Prostate gland (tissue), 2 donors: Measurements from ENCODE around the gene KRTAP4-9. TPM values are rescaled to one million over a fixed set of nuclear protein-coding genes. Genes with fewer than 3 reads are reported as not detected.

ENCODE experiments used
- DNase-seq: peaks from one replicate; pipeline ENCODE4 v3.0.0-alpha.2; 2019; ENCODE audit warnings: low spot score
- H3K27ac ChIP-seq, 2 donors: fragments of 200-600 bp; sonication (generic); 2 replicates each; pipeline ENCODE4 v1.5.1; 2017 to 2019
- H3K27me3 ChIP-seq: fragments of 200-600 bp; sonication (generic); replicated peaks from 2 replicates; pipeline ENCODE4 v1.5.1; 2019; ENCODE audit not compliant: insufficient read depth
- H3K36me3 ChIP-seq, 2 donors: fragments of 200-600 bp; sonication (generic); 1 replicate in 1 of 2; 2 replicates in 1 of 2; pipeline versions ENCODE4 v1.5.1 to v1.8.1; 2017 to 2019
- H3K4me1 ChIP-seq: fragments of 200-600 bp; sonication (generic); replicated peaks from 2 replicates; pipeline ENCODE4 v1.5.1; 2019
- H3K4me3 ChIP-seq, 2 donors: fragments of 200-600 bp; sonication (generic); 2 replicates each; pipeline ENCODE4 v1.5.1; 2017 to 2019
- H3K9me3 ChIP-seq: fragments of 200-600 bp; sonication (generic); 2 replicates; pipeline ENCODE4 v1.5.1; 2017
- POLR2A ChIP-seq: fragments of 450-650 bp; IDR thresholded peaks from one replicate; pipeline ENCODE4 v1.6.1; 2016; ENCODE audit warnings: antibody characterized with exemption, mild to moderate bottlenecking
- POLR2AphosphoS5 ChIP-seq: sonication (generic); formaldehyde crosslinking; IDR thresholded peaks from one replicate; pipeline ENCODE4 v1.6.1; 2017; ENCODE audit warnings: antibody characterized with exemption
- WGBS: methylation state at CpG from one replicate; pipeline ENCODE4 v1.1.5; 2018; 5-methylcytosine and 5-hydroxymethylcytosine counted together
- intact Hi-C: fragments of 100-400 bp; cut with DNase I; formaldehyde crosslinking; loops from one replicate; pipeline ENCODE4 v1.14.2; 2022
- total RNA-seq, 2 donors: library from RNA; depleted of rRNA; stranded (reverse); fragments of >200 nt; gene quantifications; one replicate each; pipeline ENCODE4 v1.1.0, GENCODE V29; 2016
- TF ChIP-seq, protein P1 (sequence below), 4 experiments: fragments of 200-600 bp in 2 of 4; fragments of 450-650 bp in 2 of 4; sonication (generic) in 2 of 4; IDR thresholded peaks; 1 replicate in 3 of 4; 2 replicates in 1 of 4; pipeline ENCODE4 v1.5.1; 2016 to 2019; ENCODE audit warnings: antibody characterized with exemption in 4 of 4, mild to moderate bottlenecking in 2 of 4, moderate library complexity in 2 of 4

The KRTAP4-9 gene
- total RNA-seq, 2 donors from 2014 or later, result not detected

DNA sequence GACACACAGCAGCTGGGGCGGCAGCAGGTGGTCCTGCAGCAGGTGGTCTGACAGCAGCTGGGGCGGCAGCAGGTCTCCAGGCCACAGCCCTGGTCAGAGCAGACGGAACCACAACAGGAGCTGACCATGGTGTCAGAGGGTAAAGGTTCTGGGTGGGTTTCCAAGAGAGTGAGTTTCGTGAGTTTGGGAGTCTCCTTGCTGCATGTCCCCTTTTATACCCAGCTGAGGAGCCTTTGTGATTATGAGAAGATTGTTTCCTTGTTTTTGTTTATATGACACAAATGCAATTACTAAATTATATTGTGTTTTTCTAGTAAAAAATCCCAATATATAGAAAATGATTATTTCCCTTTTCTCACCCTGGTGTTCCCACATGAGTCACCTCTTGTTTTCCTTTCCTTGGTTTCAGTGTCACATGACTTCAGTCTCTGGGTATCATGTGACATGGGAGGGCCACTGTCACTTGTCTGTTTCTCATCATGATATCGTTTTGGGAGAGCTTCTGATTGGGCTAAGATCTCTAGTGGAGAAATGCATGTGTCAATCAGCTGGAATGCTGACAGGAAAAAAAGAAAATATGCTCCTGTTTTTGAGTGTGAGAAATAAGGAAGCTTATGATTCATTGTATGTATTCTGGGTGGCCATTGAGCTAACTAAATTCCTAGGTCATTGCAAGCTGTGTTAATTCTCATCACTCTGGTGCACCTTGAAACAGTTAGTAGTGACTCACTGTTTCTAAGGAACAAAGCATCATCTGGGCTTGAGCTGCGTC, 35.4 kb downstream of the KRTAP4-9 start, which contains the start of gene KRTAP4-6:
Gene KRTAP4-6, minus strand, starts transcription at position 185 of the 772 bp plus-strand sequence. Its CDS starts 57 bp downstream, at position 128.
- no peak within 1 kb of the TSS for H3K4me3 ChIP-seq
- no peak within 1 kb of the TSS for H3K27ac ChIP-seq
- WGBS, result 89% methylated on average over 6 of the region's 6 CpGs
- TF ChIP-seq POLR2AphosphoS5 (no peak), POLR2A (no peak)
- TF ChIP-seq, protein P1, sequence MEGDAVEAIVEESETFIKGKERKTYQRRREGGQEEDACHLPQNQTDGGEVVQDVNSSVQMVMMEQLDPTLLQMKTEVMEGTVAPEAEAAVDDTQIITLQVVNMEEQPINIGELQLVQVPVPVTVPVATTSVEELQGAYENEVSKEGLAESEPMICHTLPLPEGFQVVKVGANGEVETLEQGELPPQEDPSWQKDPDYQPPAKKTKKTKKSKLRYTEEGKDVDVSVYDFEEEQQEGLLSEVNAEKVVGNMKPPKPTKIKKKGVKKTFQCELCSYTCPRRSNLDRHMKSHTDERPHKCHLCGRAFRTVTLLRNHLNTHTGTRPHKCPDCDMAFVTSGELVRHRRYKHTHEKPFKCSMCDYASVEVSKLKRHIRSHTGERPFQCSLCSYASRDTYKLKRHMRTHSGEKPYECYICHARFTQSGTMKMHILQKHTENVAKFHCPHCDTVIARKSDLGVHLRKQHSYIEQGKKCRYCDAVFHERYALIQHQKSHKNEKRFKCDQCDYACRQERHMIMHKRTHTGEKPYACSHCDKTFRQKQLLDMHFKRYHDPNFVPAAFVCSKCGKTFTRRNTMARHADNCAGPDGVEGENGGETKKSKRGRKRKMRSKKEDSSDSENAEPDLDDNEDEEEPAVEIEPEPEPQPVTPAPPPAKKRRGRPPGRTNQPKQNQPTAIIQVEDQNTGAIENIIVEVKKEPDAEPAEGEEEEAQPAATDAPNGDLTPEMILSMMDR (IDR thresholded peaks at IDR 0.05), result no peak
- no peaks in the 10 kb centered on the region for H3K27me3 ChIP-seq
- H3K36me3 ChIP-seq, result no peaks in the 10 kb centered on the region
- intact Hi-C loops, result no loop called here
- H3K4me1 ChIP-seq, result no peaks in the 10 kb centered on the region
- no peaks in the 10 kb centered on the region for H3K9me3 ChIP-seq
- no peak for DNase-seq

DNA sequence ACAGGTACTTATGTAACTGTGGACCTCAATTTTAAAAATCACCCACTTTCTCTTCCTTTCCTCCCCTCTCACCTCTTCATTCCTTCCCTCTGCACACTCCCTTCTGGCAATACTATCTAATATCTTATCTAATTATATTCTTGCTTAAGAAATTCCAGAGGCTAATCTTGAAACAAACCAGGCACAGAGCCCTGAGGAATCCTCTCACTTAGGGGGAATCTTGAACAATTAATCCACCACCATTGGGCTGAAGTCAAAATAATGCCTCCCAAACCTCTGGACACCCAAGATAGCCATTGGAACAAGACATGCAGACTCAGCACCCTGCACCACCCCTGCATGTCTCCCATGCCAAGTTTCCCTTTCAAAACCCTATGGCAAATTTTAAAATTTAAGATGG, 36.2 kb downstream of the KRTAP4-9 start:
- no peak overlapping the region for H3K27ac ChIP-seq
- TF ChIP-seq POLR2A, result no peak
- no peak for TF ChIP-seq POLR2AphosphoS5
- TF ChIP-seq, protein P1 (IDR thresholded peaks at IDR 0.05), result no peak
- no peaks in the 10 kb centered on the region for H3K4me1 ChIP-seq
- H3K36me3 ChIP-seq, result no peaks in the 10 kb centered on the region
- no peak overlapping the region for H3K4me3 ChIP-seq
- DNase-seq, result no peak
- intact Hi-C loops, result no loop called here
- H3K27me3 ChIP-seq, result no peaks in the 10 kb centered on the region
- no peaks in the 10 kb centered on the region for H3K9me3 ChIP-seq

DNA sequence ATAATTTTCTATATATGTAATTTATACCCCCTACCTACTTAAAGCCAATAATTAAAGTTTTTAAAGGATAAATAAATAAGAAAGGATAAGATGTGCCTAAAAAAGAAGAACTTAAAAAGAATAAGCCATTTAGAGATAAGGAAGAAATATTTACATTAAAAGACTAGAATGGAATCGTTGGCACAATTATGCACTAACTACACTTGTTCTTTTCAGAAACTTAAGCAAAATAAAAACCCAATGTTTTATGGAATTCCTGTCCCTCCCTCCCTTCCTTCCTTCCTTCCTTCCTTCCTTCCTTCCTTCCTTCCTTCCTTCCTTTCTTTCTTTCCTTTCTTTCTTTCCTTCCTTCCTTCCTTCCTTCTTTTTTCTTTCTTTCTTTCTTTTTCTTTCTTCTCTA, 39.7 kb downstream of the KRTAP4-9 start:
- 93% methylated on average over 1 of the region's 1 CpG for WGBS
- Histone ChIP-seq H3K36me3 (no peaks in the 10 kb centered on the region), H3K27me3 (no peaks in the 10 kb centered on the region), H3K27ac (no peak overlapping the region), H3K9me3 (no peaks in the 10 kb centered on the region), H3K4me3 (no peak overlapping the region), H3K4me1 (no peaks in the 10 kb centered on the region)
- intact Hi-C loops, result no loop called here
- DNase-seq, result no peak
- no peak for TF ChIP-seq POLR2AphosphoS5
- TF ChIP-seq, protein P1 (IDR thresholded peaks at IDR 0.05), result no peak
- no peak for TF ChIP-seq POLR2A

DNA sequence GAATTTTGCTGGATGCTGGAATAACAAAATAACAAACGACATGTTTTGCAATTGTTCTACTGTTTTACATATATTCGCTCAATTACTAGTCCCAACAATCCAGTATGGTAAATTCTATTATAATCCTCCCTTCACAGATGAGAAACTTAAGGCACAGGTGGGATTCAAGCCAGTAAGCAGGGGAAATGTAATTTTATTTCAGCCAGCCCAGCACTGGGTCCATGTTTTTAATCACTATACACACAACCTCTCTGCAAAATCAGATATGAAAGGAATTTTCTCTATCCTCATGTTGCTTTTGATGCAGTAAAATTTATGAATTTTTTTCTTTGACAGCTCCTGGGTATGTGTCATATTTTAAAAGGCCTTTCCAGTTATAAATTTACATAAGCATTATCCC, 40.1 kb downstream of the KRTAP4-9 start:
- no peaks in the 10 kb centered on the region for H3K36me3 ChIP-seq
- H3K9me3 ChIP-seq, result no peaks in the 10 kb centered on the region
- no peak overlapping the region for H3K4me3 ChIP-seq
- WGBS, result 93% methylated on average over 2 of the region's 2 CpGs
- intact Hi-C loops, result no loop called here
- H3K27ac ChIP-seq, result no peak overlapping the region
- TF ChIP-seq, protein P1 (IDR thresholded peaks at IDR 0.05), result no peak
- TF ChIP-seq POLR2AphosphoS5 (no peak), POLR2A (no peak)
- no peaks in the 10 kb centered on the region for H3K27me3 ChIP-seq
- H3K4me1 ChIP-seq, result no peaks in the 10 kb centered on the region
- no peak for DNase-seq
